ENCODE results near the gene SHC1.
A peak's percentile ranks its signal among the peaks of the same experiment; 100 is the strongest.
"Not testable (repeated sequence)": the region's sequence is repeated elsewhere in the genome, so short reads cannot be mapped to it uniquely, and the experiment has no call there.

SHC1 gene

GRCh38 chr1:154992721-154993571 lies 22.4 kb upstream of the SHC1 start:
- DNase-seq (ENCODE audit: low read depth), result no peak
- peak; percentile 35 for TF ChIP-seq CTCF (conservative IDR thresholded peaks at IDR 0.05; ENCODE audit: low read depth, low read length)

GRCh38 chr1:154990276-154990675 lies 19.7 kb upstream of the SHC1 start:
- no peak overlapping the region for H3K4me3 ChIP-seq (ENCODE audit: low read length)

More at GRCh38 chr1:154992721-154993571, 22.4 kb upstream of the SHC1 start:
- no peak overlapping the region for H3K4me3 ChIP-seq (ENCODE audit: low read length)

GRCh38 chr1:154989195-154989860 lies 18.8 kb upstream of the SHC1 start:
- TF ChIP-seq CTCF (conservative IDR thresholded peaks at IDR 0.05; ENCODE audit: low read depth, low read length), result no peak
- H3K4me3 ChIP-seq (ENCODE audit: low read length), result no peak overlapping the region

More at GRCh38 chr1:154990276-154990675, 19.7 kb upstream of the SHC1 start:
- DNase-seq (ENCODE audit: low read depth), result no peak
- no peak for TF ChIP-seq CTCF (conservative IDR thresholded peaks at IDR 0.05; ENCODE audit: low read depth, low read length)

GRCh38 chr1:154988058-154988954 lies 17.8 kb upstream of the SHC1 start:
- no peak for TF ChIP-seq CTCF (conservative IDR thresholded peaks at IDR 0.05; ENCODE audit: low read depth, low read length)
- H3K4me3 ChIP-seq (ENCODE audit: low read length), result no peak overlapping the region
- no peak for DNase-seq (ENCODE audit: low read depth)

More at GRCh38 chr1:154989195-154989860, 18.8 kb upstream of the SHC1 start:
- DNase-seq (ENCODE audit: low read depth), result no peak

GRCh38 chr1:154987326-154987725 lies 16.8 kb upstream of the SHC1 start:
- no peak for DNase-seq (ENCODE audit: low read depth)
- TF ChIP-seq CTCF (conservative IDR thresholded peaks at IDR 0.05; ENCODE audit: low read depth, low read length), result no peak
- no peak overlapping the region for H3K4me3 ChIP-seq (ENCODE audit: low read length)

GRCh38 chr1:154986736-154987135 lies 16.2 kb upstream of the SHC1 start:
- not testable (repeated sequence) for H3K4me3 ChIP-seq (ENCODE audit: low read length); DNase-seq (ENCODE audit: low read depth)
